ENCODE results near the gene KCNC4.

The KCNC4 gene

DNA sequence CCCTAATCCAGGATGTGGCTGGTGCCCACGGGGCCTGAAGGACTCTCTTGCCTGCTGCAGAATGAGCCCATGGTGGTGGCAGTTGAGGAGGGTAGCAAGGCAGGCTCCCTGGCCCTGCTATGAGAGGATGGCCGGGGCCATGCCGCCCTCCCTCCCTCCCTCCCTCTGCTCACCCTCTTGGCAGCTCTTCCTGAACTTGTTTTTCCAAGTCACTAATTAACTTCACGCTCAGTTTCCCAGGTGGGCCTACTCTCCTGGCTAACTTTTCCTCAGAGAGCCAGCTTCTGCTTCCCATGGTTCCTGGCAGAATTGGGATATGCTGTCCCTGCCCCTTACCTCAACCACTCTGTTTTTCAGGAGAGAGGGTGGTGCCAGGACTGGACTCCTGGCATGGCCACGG lies 10.2 kb downstream of the KCNC4 start:
- ATAC-seq (replicated peaks; ENCODE audit: extremely low read depth, poor library complexity, severe bottlenecking) (no peak), DNase-seq (ENCODE audit: low spot score in 2 of 2) (no peak)
- no peak overlapping the region for H3K4me3 Mint-ChIP-seq
- no peaks in the 10 kb centered on the region for H3K4me1 Mint-ChIP-seq
- no peaks in the 10 kb centered on the region for H3K9me3 Mint-ChIP-seq
- no peaks in the 10 kb centered on the region for H3K27me3 Mint-ChIP-seq
- H3K27ac Mint-ChIP-seq (ENCODE audit: low read depth) = no peak overlapping the region
- H3K36me3 Mint-ChIP-seq (ENCODE audit: insufficient read depth) = no peaks in the 10 kb centered on the region

GRCh38 chr1:110221119-110221518 lies 11.0 kb downstream of the KCNC4 start:
- no peaks in the 10 kb centered on the region for H3K36me3 Mint-ChIP-seq (ENCODE audit: insufficient read depth)
- DNase-seq (ENCODE audit: low spot score in 2 of 2) = no peak
- no peak overlapping the region for H3K27ac Mint-ChIP-seq (ENCODE audit: low read depth)
- no peak for ATAC-seq (replicated peaks; ENCODE audit: extremely low read depth, poor library complexity, severe bottlenecking)
- H3K4me1 Mint-ChIP-seq = no peaks in the 10 kb centered on the region
- H3K9me3 Mint-ChIP-seq = no peaks in the 10 kb centered on the region
- H3K4me3 Mint-ChIP-seq = no peak overlapping the region
- no peaks in the 10 kb centered on the region for H3K27me3 Mint-ChIP-seq

DNA sequence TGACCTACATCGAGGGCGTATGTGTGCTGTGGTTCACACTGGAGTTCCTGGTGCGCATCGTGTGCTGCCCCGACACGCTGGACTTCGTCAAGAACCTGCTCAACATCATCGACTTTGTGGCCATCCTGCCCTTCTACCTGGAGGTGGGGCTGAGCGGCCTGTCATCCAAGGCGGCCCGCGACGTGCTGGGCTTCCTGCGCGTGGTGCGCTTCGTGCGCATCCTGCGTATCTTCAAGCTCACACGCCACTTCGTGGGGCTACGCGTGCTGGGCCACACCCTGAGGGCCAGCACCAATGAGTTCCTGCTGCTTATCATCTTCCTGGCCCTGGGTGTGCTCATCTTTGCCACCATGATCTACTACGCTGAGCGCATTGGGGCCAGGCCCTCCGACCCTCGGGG lies 13.0 kb downstream of the KCNC4 start:
- Mint-ChIP-seq H3K27me3 (no peaks in the 10 kb centered on the region), H3K27ac (ENCODE audit: low read depth) (no peak overlapping the region), H3K36me3 (ENCODE audit: insufficient read depth) (no peaks in the 10 kb centered on the region), H3K9me3 (no peaks in the 10 kb centered on the region), H3K4me3 (no peak overlapping the region), H3K4me1 (no peaks in the 10 kb centered on the region)
- no peak for ATAC-seq (replicated peaks; ENCODE audit: extremely low read depth, poor library complexity, severe bottlenecking)
- no peak for DNase-seq (ENCODE audit: low spot score in 2 of 2)

GRCh38 chr1:110223581-110223980 lies 13.5 kb downstream of the KCNC4 start:
- Mint-ChIP-seq H3K27ac (ENCODE audit: low read depth) (no peak overlapping the region), H3K27me3 (no peaks in the 10 kb centered on the region), H3K4me1 (no peaks in the 10 kb centered on the region), H3K36me3 (ENCODE audit: insufficient read depth) (peaks cover 1% of the 10 kb centered on the region), H3K9me3 (no peaks in the 10 kb centered on the region), H3K4me3 (no peak overlapping the region)
- no peak for DNase-seq (ENCODE audit: low spot score in 2 of 2)
- ATAC-seq (replicated peaks; ENCODE audit: extremely low read depth, poor library complexity, severe bottlenecking) = no peak

DNA sequence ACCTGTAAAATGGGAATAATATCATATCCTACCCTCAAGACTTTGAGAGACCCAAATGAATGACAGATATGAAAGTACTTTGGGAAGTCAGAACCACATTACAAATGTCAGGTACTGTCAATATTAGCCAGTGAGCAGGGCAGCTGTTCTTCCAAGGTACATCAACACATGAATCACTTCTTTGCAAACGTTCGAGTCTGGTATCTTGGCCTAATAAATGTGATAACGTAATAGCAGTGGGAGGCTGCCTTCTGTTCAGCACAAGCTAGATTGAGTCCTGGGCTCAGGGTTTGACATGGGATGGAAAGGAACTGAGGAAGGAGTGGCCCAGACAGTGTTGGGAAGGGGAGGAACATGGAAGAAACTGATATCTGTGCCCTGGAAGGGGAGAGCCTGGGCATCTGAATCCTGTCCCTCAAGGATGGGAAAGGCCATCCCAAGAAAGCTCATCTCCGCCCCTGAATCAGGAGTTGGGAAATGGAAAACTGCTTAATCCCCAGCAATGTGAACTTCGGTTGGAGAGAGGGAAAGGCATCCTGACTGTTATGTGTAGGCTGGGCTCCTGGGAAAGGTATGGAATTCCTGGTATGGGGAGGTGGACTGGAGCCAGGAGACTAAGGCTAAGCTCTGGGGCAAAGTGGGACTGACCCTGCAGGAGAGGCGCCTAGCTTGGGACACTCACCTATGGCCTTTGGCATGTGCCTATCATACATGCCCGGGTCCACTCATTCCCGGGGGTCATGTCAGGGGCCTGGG lies 14.3 kb downstream of the KCNC4 start:
- Mint-ChIP-seq H3K4me1 (no peaks in the 10 kb centered on the region), H3K4me3 (no peak overlapping the region), H3K9me3 (no peaks in the 10 kb centered on the region), H3K27me3 (no peaks in the 10 kb centered on the region), H3K27ac (ENCODE audit: low read depth) (no peak overlapping the region), H3K36me3 (ENCODE audit: insufficient read depth) (peaks cover 2% of the 10 kb centered on the region)
- no peak for DNase-seq (ENCODE audit: low spot score in 2 of 2)
- ATAC-seq (replicated peaks; ENCODE audit: extremely low read depth, poor library complexity, severe bottlenecking) = no peak

- no peak for DNase-seq (ENCODE audit: low spot score in 2 of 2)
- H3K27ac Mint-ChIP-seq (ENCODE audit: low read depth) = no peak overlapping the region
- H3K9me3 Mint-ChIP-seq = no peaks in the 10 kb centered on the region
- H3K27me3 Mint-ChIP-seq = no peaks in the 10 kb centered on the region
- no peak for ATAC-seq (replicated peaks; ENCODE audit: extremely low read depth, poor library complexity, severe bottlenecking)
- H3K4me3 Mint-ChIP-seq = no peak overlapping the region
- H3K4me1 Mint-ChIP-seq = no peaks in the 10 kb centered on the region
- H3K36me3 Mint-ChIP-seq (ENCODE audit: insufficient read depth) = peaks cover 4% of the 10 kb centered on the region
These were observed 15.1 kb downstream of the KCNC4 start for GRCh38 chr1:110225212-110225611.

GRCh38 chr1:110225756-110226404 lies 15.8 kb downstream of the KCNC4 start:
- H3K4me1 Mint-ChIP-seq = no peaks in the 10 kb centered on the region
- no peak overlapping the region for H3K27ac Mint-ChIP-seq (ENCODE audit: low read depth)
- H3K4me3 Mint-ChIP-seq = no peak overlapping the region
- no peaks in the 10 kb centered on the region for H3K27me3 Mint-ChIP-seq
- no peak for ATAC-seq (replicated peaks; ENCODE audit: extremely low read depth, poor library complexity, severe bottlenecking)
- peaks cover 4% of the 10 kb centered on the region for H3K36me3 Mint-ChIP-seq (ENCODE audit: insufficient read depth)
- no peaks in the 10 kb centered on the region for H3K9me3 Mint-ChIP-seq
- DNase-seq (ENCODE audit: low spot score in 2 of 2) = no peak

GRCh38 chr1:110227774-110228173 lies 17.7 kb downstream of the KCNC4 start:
- Mint-ChIP-seq H3K27me3 (no peaks in the 10 kb centered on the region), H3K27ac (ENCODE audit: low read depth) (no peak overlapping the region), H3K4me1 (no peaks in the 10 kb centered on the region), H3K4me3 (no peak overlapping the region), H3K9me3 (no peaks in the 10 kb centered on the region), H3K36me3 (ENCODE audit: insufficient read depth) (peaks cover 4% of the 10 kb centered on the region)
- ATAC-seq (replicated peaks; ENCODE audit: extremely low read depth, poor library complexity, severe bottlenecking) (no peak), DNase-seq (ENCODE audit: low spot score in 2 of 2) (no peak)

DNA sequence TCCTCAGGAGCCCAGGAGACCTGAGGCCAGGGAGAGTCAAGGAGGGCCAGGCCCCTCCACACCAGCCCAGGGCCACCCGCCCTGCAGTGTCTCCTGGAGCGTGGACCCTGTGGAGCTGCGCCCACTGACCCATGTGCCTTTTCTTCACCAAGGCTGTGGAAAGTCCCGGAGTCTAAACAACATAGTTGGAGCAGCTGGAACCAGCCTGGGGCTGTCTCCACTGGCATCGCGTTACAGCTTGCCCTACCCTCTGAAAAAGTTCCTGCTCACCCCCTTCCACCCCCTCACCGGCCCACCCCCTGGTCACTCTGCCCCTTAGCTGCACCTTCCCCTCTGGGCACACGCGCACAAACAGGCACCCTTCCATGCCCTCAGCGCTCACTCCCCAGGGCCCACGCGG lies 18.3 kb downstream of the KCNC4 start:
- DNase-seq (ENCODE audit: low spot score in 2 of 2) (no peak), ATAC-seq (replicated peaks; ENCODE audit: extremely low read depth, poor library complexity, severe bottlenecking) (no peak)
- Mint-ChIP-seq H3K4me1 (no peaks in the 10 kb centered on the region), H3K27me3 (no peaks in the 10 kb centered on the region), H3K9me3 (no peaks in the 10 kb centered on the region), H3K4me3 (no peak overlapping the region), H3K36me3 (ENCODE audit: insufficient read depth) (peaks cover 5% of the 10 kb centered on the region), H3K27ac (ENCODE audit: low read depth) (no peak overlapping the region)

DNA sequence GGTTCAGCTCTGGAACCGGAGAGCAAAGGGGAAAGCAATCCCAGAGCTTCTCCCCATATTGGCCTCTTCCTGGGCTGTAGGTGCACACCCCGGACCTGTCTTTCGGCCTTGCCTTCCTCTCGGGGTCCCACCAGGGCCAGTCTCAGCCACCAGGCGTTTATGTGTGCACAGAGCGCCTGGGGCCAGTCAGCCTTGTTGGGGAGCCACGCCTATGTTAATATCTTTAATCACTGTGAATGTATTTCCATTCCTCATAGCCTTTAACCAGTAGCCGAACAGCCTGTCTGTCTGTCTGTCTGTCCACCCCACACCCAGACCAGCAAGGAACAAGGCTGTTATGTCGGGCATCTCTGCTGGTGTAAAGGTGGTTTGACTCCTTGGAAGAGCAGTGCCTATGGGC lies 18.8 kb downstream of the KCNC4 start:
- DNase-seq (ENCODE audit: low spot score in 2 of 2) (no peak), ATAC-seq (replicated peaks; ENCODE audit: extremely low read depth, poor library complexity, severe bottlenecking) (no peak)
- no peak overlapping the region for H3K27ac Mint-ChIP-seq (ENCODE audit: low read depth)
- no peak overlapping the region for H3K4me3 Mint-ChIP-seq
- H3K27me3 Mint-ChIP-seq = no peaks in the 10 kb centered on the region
- H3K36me3 Mint-ChIP-seq (ENCODE audit: insufficient read depth) = peaks cover 5% of the 10 kb centered on the region
- no peaks in the 10 kb centered on the region for H3K9me3 Mint-ChIP-seq
- no peaks in the 10 kb centered on the region for H3K4me1 Mint-ChIP-seq

DNA sequence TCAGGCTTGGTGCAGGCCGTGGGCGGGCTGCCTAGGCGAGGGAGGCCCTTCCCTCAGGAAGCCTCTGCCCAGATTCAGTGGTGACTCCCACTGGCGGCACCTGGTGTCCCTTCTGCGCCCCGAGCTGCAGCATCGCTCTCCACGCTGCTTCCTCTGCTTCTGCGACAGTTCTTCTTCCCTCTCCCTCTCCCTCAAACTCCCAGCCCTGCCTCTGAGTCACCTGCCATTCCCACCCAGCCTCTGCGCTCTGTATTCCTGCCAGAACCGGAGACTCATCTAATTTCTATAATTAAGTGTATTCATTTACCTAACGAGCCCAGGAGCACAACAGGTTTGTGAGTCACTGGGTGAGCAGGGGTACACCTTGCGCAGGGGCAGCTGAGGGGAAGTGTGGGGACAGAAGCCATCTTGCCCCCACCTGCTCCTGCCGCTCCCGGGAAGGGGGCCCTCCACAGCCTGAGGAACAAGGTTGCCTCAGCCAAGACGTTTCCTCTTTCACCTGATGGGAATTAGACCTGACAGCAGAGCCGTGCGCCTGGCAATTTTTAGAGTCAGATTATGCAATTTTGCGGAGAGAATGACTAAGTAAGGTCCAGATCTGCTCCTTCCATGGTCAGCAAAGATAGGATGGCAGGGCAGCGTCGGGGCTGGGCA lies 19.4 kb downstream of the KCNC4 start:
- no peak for ATAC-seq (replicated peaks; ENCODE audit: extremely low read depth, poor library complexity, severe bottlenecking)
- H3K9me3 Mint-ChIP-seq = no peaks in the 10 kb centered on the region
- H3K36me3 Mint-ChIP-seq (ENCODE audit: insufficient read depth) = peaks cover 5% of the 10 kb centered on the region
- H3K27me3 Mint-ChIP-seq = no peaks in the 10 kb centered on the region
- no peak overlapping the region for H3K27ac Mint-ChIP-seq (ENCODE audit: low read depth)
- no peak overlapping the region for H3K4me3 Mint-ChIP-seq
- DNase-seq (ENCODE audit: low spot score in 2 of 2) = no peak
- H3K4me1 Mint-ChIP-seq = no peaks in the 10 kb centered on the region

- no peak for DNase-seq (ENCODE audit: low spot score in 2 of 2)
- ATAC-seq (replicated peaks; ENCODE audit: extremely low read depth, poor library complexity, severe bottlenecking) = no peak
- Mint-ChIP-seq H3K36me3 (ENCODE audit: insufficient read depth) (peaks cover 7% of the 10 kb centered on the region), H3K9me3 (no peaks in the 10 kb centered on the region), H3K27me3 (no peaks in the 10 kb centered on the region), H3K4me3 (no peak overlapping the region), H3K27ac (ENCODE audit: low read depth) (no peak overlapping the region), H3K4me1 (no peaks in the 10 kb centered on the region)
These were observed 20.5 kb downstream of the KCNC4 start for GRCh38 chr1:110230381-110231199.

Measured in central memory CD8-positive, alpha-beta T cell (primary cell).